Colonic mucosa (tissue), 4 donors: ENCODE data around the gene TNFRSF1A. TPM values are rescaled to one million over a fixed set of nuclear protein-coding genes. Genes with fewer than 3 reads are reported as not detected.

Source experiments
- DNase-seq: peaks from one replicate; pipeline ENCODE4 v3.0.0-alpha.2; 2020
- H3K27ac ChIP-seq: fragments of 200-600 bp; one replicate; pipeline ENCODE4 v1.8.0; 2021
- H3K27me3 ChIP-seq: fragments of 200-600 bp; one replicate; pipeline ENCODE4 v1.8.0; 2021
- H3K36me3 ChIP-seq: fragments of 200-600 bp; one replicate; pipeline ENCODE4 v1.8.0; 2021
- H3K4me1 ChIP-seq: fragments of 200-600 bp; one replicate; pipeline ENCODE4 v1.8.0; 2021; ENCODE audit warnings: mild to moderate bottlenecking
- H3K4me3 ChIP-seq: fragments of 200-600 bp; one replicate; pipeline ENCODE4 v1.8.0; 2021
- H3K9ac ChIP-seq, 2 donors: one replicate each; pipeline ENCODE4 v1.7.0; 2013; ENCODE audit warnings: control low read depth in 2 of 2, low read depth in 2 of 2, low read length in 2 of 2
- H3K9me3 ChIP-seq: fragments of 200-600 bp; one replicate; pipeline ENCODE4 v1.8.0; 2021
- CTCF ChIP-seq: fragments of 200-600 bp; IDR thresholded peaks from one replicate; pipeline ENCODE4 v1.8.0; 2022; ENCODE audit warnings: antibody characterized with exemption, mild to moderate bottlenecking
- intact Hi-C: fragments of 100-400 bp; cut with DNase I; formaldehyde crosslinking; loops from one replicate; pipeline ENCODE4 v1.14.1; 2022
- total RNA-seq, 2 donors: library from RNA; stranded (reverse); fragmentation: NEBNext Ultra II Directional in 1 of 2; extraction: Animal tissue kit (Norgen Biotek cat#: 25700) in 1 of 2; gene quantifications; one replicate each; pipeline ENCODE4 v1.2.1, GENCODE V29; 2021
- donor health status: healthy.
- donor health status: DM: no; HTN: no; CAD: no.
- donor health status: DM: no; HTN: no; CAD: no.

TNFRSF1A gene
- 100 to 1,000 TPM; 116 to 164 TPM for total RNA-seq

- Histone ChIP-seq H3K9me3 (no peaks in the 10 kb centered on the region), H3K27ac (peak within 1 kb of the TSS; percentile 99), H3K36me3 (no peaks in the 10 kb centered on the region), H3K9ac (peak within 1 kb of the TSS; percentile 97 to 100), H3K4me1 (peaks cover 3% of the 10 kb centered on the region), H3K27me3 (no peaks in the 10 kb centered on the region), H3K4me3 (peak within 1 kb of the TSS; percentile 96)
- TF ChIP-seq CTCF: no peak
- peak; percentile 84 for DNase-seq
- intact Hi-C loops: no loop called here
Measured at GRCh38 chr12:6341417-6342139, at the start of gene TNFRSF1A. Gene TNFRSF1A, minus strand, starts transcription at chr12:6342076. Its CDS starts 262 bp downstream, at chr12:6341814.

- intact Hi-C loops: no loop called here
- Histone ChIP-seq H3K9ac (peak overlapping the region in 1 of 2 donors; percentile 71), H3K36me3 (no peaks in the 10 kb centered on the region), H3K4me1 (peaks cover 9% of the 10 kb centered on the region), H3K4me3 (no peak overlapping the region), H3K27me3 (no peaks in the 10 kb centered on the region), H3K27ac (peak overlapping the region; percentile 83), H3K9me3 (no peaks in the 10 kb centered on the region)
- DNase-seq: no peak
- TF ChIP-seq CTCF: no peak
Measured at GRCh38 chr12:6391013-6391412, 49.1 kb upstream of the TNFRSF1A start.

- TF ChIP-seq CTCF: no peak
- H3K27me3 ChIP-seq: no peaks in the 10 kb centered on the region
- peaks cover 9% of the 10 kb centered on the region for H3K4me1 ChIP-seq
- H3K9me3 ChIP-seq: no peaks in the 10 kb centered on the region
- H3K4me3 ChIP-seq: no peak overlapping the region
- intact Hi-C loops: no loop called here
- peak; percentile 63 for DNase-seq
- peak overlapping the region; percentile 83 for H3K27ac ChIP-seq
- peak overlapping the region; percentile 28 to 71 for H3K9ac ChIP-seq
- H3K36me3 ChIP-seq: no peaks in the 10 kb centered on the region
Measured at GRCh38 chr12:6390084-6390799, 48.4 kb upstream of the TNFRSF1A start.

GRCh38 chr12:6387541-6387940 is 45.7 kb upstream of the TNFRSF1A start:
- no peak overlapping the region for H3K4me3 ChIP-seq
- no peaks in the 10 kb centered on the region for H3K9me3 ChIP-seq
- intact Hi-C loops: loop anchor here (5.0 kb wide), 1 partner anchor 60 kb away; no protein-coding TSS in a partner anchor
- H3K4me1 ChIP-seq: peaks cover 10% of the 10 kb centered on the region
- DNase-seq: no peak
- no peaks in the 10 kb centered on the region for H3K36me3 ChIP-seq
- H3K27me3 ChIP-seq: no peaks in the 10 kb centered on the region
- TF ChIP-seq CTCF: no peak
- peak overlapping the region; percentile 2 to 28 for H3K9ac ChIP-seq
- H3K27ac ChIP-seq: no peak overlapping the region

GRCh38 chr12:6386491-6386890 is 44.6 kb upstream of the TNFRSF1A start:
- no peaks in the 10 kb centered on the region for H3K9me3 ChIP-seq
- H3K27me3 ChIP-seq: no peaks in the 10 kb centered on the region
- DNase-seq: no peak
- no peak for TF ChIP-seq CTCF
- H3K27ac ChIP-seq: no peak overlapping the region
- H3K4me3 ChIP-seq: no peak overlapping the region
- H3K4me1 ChIP-seq: peaks cover 10% of the 10 kb centered on the region
- intact Hi-C loops: loop anchor here (5.0 kb wide), 1 partner anchor 59 kb away; no protein-coding TSS in a partner anchor
- H3K36me3 ChIP-seq: no peaks in the 10 kb centered on the region
- H3K9ac ChIP-seq: peak overlapping the region in 1 of 2 donors; percentile 51
